ENCODE results near the gene RWDD4. TPM values are rescaled to one million over a fixed set of nuclear protein-coding genes. Genes with fewer than 3 reads are reported as not detected.

The RWDD4 gene
- total RNA-seq, 2 experiments from 2014 or later, result 9.9 to 10.5 TPM

GRCh38 chr4:183591301-183591700, 67.7 kb downstream of the RWDD4 start:
- no peak for TF ChIP-seq CTCF (IDR thresholded peaks at IDR 0.05)
- Mint-ChIP-seq H3K27ac (no peak overlapping the region), H3K9me3 (no peaks in the 10 kb centered on the region), H3K27me3 (peaks cover 4% of the 10 kb centered on the region), H3K4me3 (no peak overlapping the region), H3K4me1 (ENCODE audit: low read depth) (no peaks in the 10 kb centered on the region), H3K36me3 (ENCODE audit: low read depth) (no peaks in the 10 kb centered on the region)
- CTCF ChIA-PET, result no interaction called here
- H3K9me3 ChIP-seq (ENCODE audit: control insufficient read depth in 1 of 2, insufficient read depth in 1 of 2, low read length in 2 of 2), result no peaks in the 10 kb centered on the region
- ATAC-seq (ENCODE audit: poor library complexity), result no peak
- no peak overlapping the region for H3K4me3 ChIP-seq (ENCODE audit: low read length)
- H3K36me3 ChIP-seq (ENCODE audit: insufficient read depth, low read length), result no peaks in the 10 kb centered on the region
- intact Hi-C loops (cut with DNase I, micrococcal nuclease), result no loop called here
- POLR2A ChIA-PET, result no interaction called here
- no peak for DNase-seq
- H3K27me3 ChIP-seq (ENCODE audit: control insufficient read depth in 1 of 2, insufficient read depth in 2 of 2, low read length in 2 of 2), result no peaks in the 10 kb centered on the region
- no peak overlapping the region for H3K27ac ChIP-seq (ENCODE audit: low read depth in 1 of 2, low read length in 2 of 2)
- H3K4me1 ChIP-seq (ENCODE audit: insufficient read depth, low read length), result no peaks in the 10 kb centered on the region

Other genes with a start within 250 kb of the RWDD4 start
- 10 to 100 TPM; 55.7 to 56.9 TPM for gene CDKN2AIP, start 214.5 kb downstream of the RWDD4 start, total RNA-seq
- 10 to 100 TPM; 12.5 to 12.8 TPM for gene ING2, start 154.1 kb downstream of the RWDD4 start, total RNA-seq
- gene TRAPPC11, start 108 bp upstream of the RWDD4 start, total RNA-seq, result 10 to 100 TPM; 14.7 to 19.2 TPM
- gene STOX2, start 246.1 kb upstream of the RWDD4 start, total RNA-seq, result not detected

All from CD4-positive, alpha-beta T cell (primary cell).